Mesendoderm (in vitro differentiated cells): ENCODE measurements around the gene S100A7.
"Not testable (repeated sequence)": the region's sequence is repeated elsewhere in the genome, so short reads cannot be mapped to it uniquely, and the experiment has no call there.

Source experiments
- DNase-seq: peaks from one replicate; pipeline ENCODE4 v3.0.0; 2013
- H2AK5ac ChIP-seq: 2 replicates; pipeline ENCODE4 v1.6.1; 2013; ENCODE audit warnings: low read length, inconsistent platforms
- H2BK120ac ChIP-seq: 2 replicates; pipeline ENCODE4 v1.6.1; 2013; ENCODE audit warnings: low read depth, mild to moderate bottlenecking, low read length, moderate library complexity, mixed read lengths
- H2BK15ac ChIP-seq: replicated peaks from 2 replicates; pipeline ENCODE4 v1.6.1; 2013; ENCODE audit warnings: low read depth, mild to moderate bottlenecking, moderate library complexity
- H2BK5ac ChIP-seq: 2 replicates; pipeline ENCODE4 v1.6.1; 2013; ENCODE audit warnings: low read length, inconsistent platforms
- H3K18ac ChIP-seq: 2 replicates; pipeline ENCODE4 v1.6.1; 2013; ENCODE audit warnings: mild to moderate bottlenecking, low read length, mixed read lengths
- H3K23ac ChIP-seq: one replicate; pipeline ENCODE4 v1.6.1; 2013; ENCODE audit warnings: low read length
- H3K27ac ChIP-seq: 2 replicates; pipeline ENCODE4 v1.5.1; 2013; ENCODE audit warnings: low read depth, mild to moderate bottlenecking, inconsistent platforms, low read length, moderate library complexity
- H3K27me3 ChIP-seq: 2 replicates; pipeline ENCODE4 v1.6.1; 2013; ENCODE audit warnings: low read length, control low read depth, mild to moderate bottlenecking, inconsistent platforms; ENCODE audit not compliant: insufficient read depth, poor library complexity
- H3K36me3 ChIP-seq: 2 replicates; pipeline ENCODE4 v1.6.1; 2013; ENCODE audit warnings: low read length, inconsistent platforms; ENCODE audit not compliant: control insufficient read depth, insufficient read depth
- H3K4ac ChIP-seq: one replicate; pipeline ENCODE4 v1.6.1; 2013; ENCODE audit warnings: low read depth, mild to moderate bottlenecking, low read length, moderate library complexity
- H3K4me1 ChIP-seq: 2 replicates; pipeline ENCODE4 v1.6.1; 2013; ENCODE audit warnings: low read depth, low read length, inconsistent platforms; ENCODE audit not compliant: control insufficient read depth
- H3K4me2 ChIP-seq: 2 replicates; pipeline ENCODE4 v1.6.1; 2013; ENCODE audit warnings: low read length
- H3K4me3 ChIP-seq: 2 replicates; pipeline ENCODE4 v1.5.1; 2013; ENCODE audit warnings: mild to moderate bottlenecking, low read length
- H3K56ac ChIP-seq: one replicate; pipeline ENCODE4 v1.6.1; 2013; ENCODE audit warnings: low read length
- H3K79me1 ChIP-seq: 2 replicates; pipeline ENCODE4 v1.6.1; 2013; ENCODE audit warnings: low read length, inconsistent platforms
- H3K79me2 ChIP-seq: 2 replicates; pipeline ENCODE4 v1.6.1; 2013; ENCODE audit warnings: mild to moderate bottlenecking, low read length; ENCODE audit not compliant: control insufficient read depth, insufficient read depth
- H3K9ac ChIP-seq: 2 replicates; pipeline ENCODE4 v1.6.1; 2013; ENCODE audit warnings: low read length, inconsistent platforms
- H4K5ac ChIP-seq: one replicate; pipeline ENCODE4 v1.6.1; 2013; ENCODE audit warnings: low read length
- H4K8ac ChIP-seq: one replicate; pipeline ENCODE4 v1.6.1; 2013; ENCODE audit warnings: low read depth, mild to moderate bottlenecking, control low read depth, low read length, moderate library complexity

Gene S100A7

GRCh38 chr1:153413961-153414360 is 46.5 kb downstream of the S100A7 start:
- H2BK5ac ChIP-seq, H3K4me1 ChIP-seq, H3K27ac ChIP-seq, H3K4me2 ChIP-seq, DNase-seq, H2BK15ac ChIP-seq, H3K23ac ChIP-seq, H3K4ac ChIP-seq, H3K36me3 ChIP-seq, H3K9ac ChIP-seq, H3K18ac ChIP-seq, H4K8ac ChIP-seq, H3K56ac ChIP-seq, H3K4me3 ChIP-seq, H3K79me2 ChIP-seq, H3K27me3 ChIP-seq, H3K79me1 ChIP-seq, H4K5ac ChIP-seq, H2AK5ac ChIP-seq, H2BK120ac ChIP-seq: not testable (repeated sequence)
